PC-3 (cell line): ENCODE data around the gene ELK4. TPM values are rescaled to one million over a fixed set of nuclear protein-coding genes. Genes with fewer than 3 reads are reported as not detected.
A peak's percentile ranks its signal among the peaks of the same experiment; 100 is the strongest.

Source experiments
- ATAC-seq: fragments of 200-7000 bp; cut with Tn5 transposase; 2 replicates; pipeline ENCODE4 v1.9.1; 2020; ENCODE audit warnings: mild to moderate bottlenecking, moderate library complexity
- BruUV-seq: library from RNA; stranded (reverse); fragments of 400-500 nt; replicated peaks from 2 replicates; lab custom pipeline; 2021; lab: Mats Ljungman, UMichigan
- CTCF ChIA-PET: fragments of 300-600 bp; sonication (Branson Sonifier 250); formaldehyde crosslinking; loops from one replicate; lab custom pipeline; 2022; ENCODE audit warnings: antibody characterized with exemption; lab: Charles Lee
- POLR2A ChIA-PET: fragments of 300-600 bp; sonication (Branson Sonifier 250); formaldehyde crosslinking; loops from one replicate; lab custom pipeline; 2022; ENCODE audit warnings: antibody characterized with exemption; ENCODE audit not compliant: unreplicated experiment; lab: Charles Lee
- DNase-seq: peaks from one replicate; pipeline ENCODE4 v3.0.0-alpha.2; 2015
- H2AFZ ChIP-seq: fragments of 300-600 bp; sonication (generic); 2 replicates; pipeline ENCODE4 v1.6.0; 2016; ENCODE audit warnings: antibody characterized with exemption, low read length
- H3F3A ChIP-seq: fragments of 300-600 bp; sonication (generic); one replicate; pipeline ENCODE4 v1.6.0; 2017; ENCODE audit warnings: antibody characterized with exemption, low read length, control low read depth, mild to moderate bottlenecking; ENCODE audit not compliant: unreplicated experiment
- H3K27ac ChIP-seq: fragments of 300-600 bp; sonication (generic); 2 replicates; pipeline ENCODE4 v1.5.1; 2016; ENCODE audit warnings: mild to moderate bottlenecking, low read length
- H3K27me3 ChIP-seq: fragments of 300-600 bp; sonication (generic); 2 replicates; pipeline ENCODE4 v1.6.1; 2016; ENCODE audit warnings: low read length, mixed read lengths
- H3K36me3 ChIP-seq: fragments of 300-600 bp; sonication (generic); 2 replicates; pipeline ENCODE4 v1.6.1; 2016; ENCODE audit warnings: low read depth, mixed run types, low read length, mixed read lengths
- H3K4me1 ChIP-seq: fragments of 300-600 bp; sonication (generic); 2 replicates; pipeline ENCODE4 v1.5.1; 2016; ENCODE audit warnings: low read length; ENCODE audit not compliant: insufficient read depth
- H3K4me2 ChIP-seq: fragments of 300-600 bp; sonication (generic); 2 replicates; pipeline ENCODE4 v1.6.0; 2016; ENCODE audit warnings: low read length
- H3K4me3 ChIP-seq: fragments of 300-600 bp; sonication (generic); 2 replicates; pipeline ENCODE4 v1.5.1; 2016; ENCODE audit warnings: mild to moderate bottlenecking, low read length, mixed read lengths
- H3K79me2 ChIP-seq: fragments of 300-600 bp; sonication (generic); 2 replicates; pipeline ENCODE4 v1.6.1; 2017; ENCODE audit warnings: low read length, mixed read lengths
- H3K9ac ChIP-seq: fragments of 300-600 bp; sonication (generic); 2 replicates; pipeline ENCODE4 v1.6.0; 2016; ENCODE audit warnings: mild to moderate bottlenecking, low read length
- H3K9me2 ChIP-seq: fragments of 300-600 bp; sonication (generic); replicated peaks from 2 replicates; pipeline ENCODE4 v1.6.1; 2016; ENCODE audit warnings: mixed run types, low read length, mixed read lengths
- H3K9me3 ChIP-seq: fragments of 300-600 bp; sonication (generic); 2 replicates; pipeline ENCODE4 v1.6.1; 2016; ENCODE audit warnings: low read length, mixed read lengths
- H4K20me1 ChIP-seq: fragments of 300-600 bp; sonication (generic); 2 replicates; pipeline ENCODE4 v1.6.1; 2016; ENCODE audit warnings: low read length, mixed read lengths
- CTCF ChIP-seq: fragments of 300-600 bp; sonication (generic); conservative IDR thresholded peaks from 2 replicates; pipeline ENCODE4 v1.5.1; 2017; ENCODE audit warnings: antibody characterized with exemption, low read depth, mild to moderate bottlenecking, low read length
- EZH2 ChIP-seq: fragments of 300-600 bp; sonication (generic); IDR thresholded peaks from one replicate; pipeline ENCODE4 v1.6.1; 2017; ENCODE audit warnings: antibody characterized with exemption, mild to moderate bottlenecking, low read length; ENCODE audit not compliant: unreplicated experiment
- EZH2phosphoT487 ChIP-seq: fragments of 300-600 bp; sonication (generic); IDR thresholded peaks from 2 replicates; pipeline ENCODE4 v1.6.1; 2018; ENCODE audit warnings: mild to moderate bottlenecking, antibody characterized with exemption, low read length, borderline replicate concordance
- intact Hi-C: fragments of 100-400 bp; cut with micrococcal nuclease; formaldehyde crosslinking; loops from 2 replicates; pipeline ENCODE4 v1.9.0; 2023
- total RNA-seq: library from RNA; depleted of rRNA; stranded (reverse); fragments of >200 nt; gene quantifications from 2 replicates; pipeline ENCODE4 v1.2.3, GENCODE V29; 2014

Gene ELK4
- total RNA-seq, 1 experiment from 2014 or later: 16.3 TPM

- Histone ChIP-seq H3K9ac (no peak overlapping the region), H3K9me3 (no peaks in the 10 kb centered on the region), H3K36me3 (peaks cover 4% of the 10 kb centered on the region; the same call in 1 of the 2 replicates), H3K27ac (no peak overlapping the region), H2AFZ (no peak overlapping the region), H3K79me2 (peaks cover 65% of the 10 kb centered on the region), H4K20me1 (no peaks in the 10 kb centered on the region), H3F3A (no peaks in the 10 kb centered on the region), H3K27me3 (no peaks in the 10 kb centered on the region), H3K9me2 (no peaks in the 10 kb centered on the region), H3K4me3 (no peak overlapping the region), H3K4me1 (peaks cover 77% of the 10 kb centered on the region), H3K4me2 (no peak overlapping the region)
- TF ChIP-seq CTCF (no peak), EZH2 (no peak), EZH2phosphoT487 (no peak)
- ChIA-PET CTCF (interaction anchor here (0.9 to 1.4 kb wide), 2 partner anchors 10 to 44 kb away, joined by 4 to 10 read pairs; no protein-coding TSS in a partner anchor), POLR2A (no interaction called here)
- ATAC-seq: no peak
- no peak for DNase-seq
- no TSS peak for BruUV-seq
- intact Hi-C loops: no loop called here
Observed at GRCh38 chr1:205667909-205668643, 36.3 kb upstream of the ELK4 start.

GRCh38 chr1:205666372-205667166 lies 34.8 kb upstream of the ELK4 start:
- H3K4me3 ChIP-seq: no peak overlapping the region
- no peak for TF ChIP-seq CTCF
- TF ChIP-seq EZH2: no peak
- TF ChIP-seq EZH2phosphoT487: no peak
- peaks cover 66% of the 10 kb centered on the region for H3K4me1 ChIP-seq
- DNase-seq: no peak
- ATAC-seq: peak; percentile 7; the same call in 1 of the 2 replicates
- H3K27me3 ChIP-seq: no peaks in the 10 kb centered on the region
- H3K9ac ChIP-seq: no peak overlapping the region
- no peaks in the 10 kb centered on the region for H4K20me1 ChIP-seq
- BruUV-seq: no TSS peak
- H3K79me2 ChIP-seq: peaks cover 66% of the 10 kb centered on the region
- peaks cover 4% of the 10 kb centered on the region; the same call in 1 of the 2 replicates for H3K36me3 ChIP-seq
- no peak overlapping the region for H3K27ac ChIP-seq
- no peaks in the 10 kb centered on the region for H3F3A ChIP-seq
- H2AFZ ChIP-seq: no peak overlapping the region
- CTCF ChIA-PET: interaction anchor here (0.9 kb wide), 1 partner anchor 9 kb away, joined by 10 read pairs; no protein-coding TSS in a partner anchor
- H3K4me2 ChIP-seq: no peak overlapping the region
- no peaks in the 10 kb centered on the region for H3K9me3 ChIP-seq
- H3K9me2 ChIP-seq: no peaks in the 10 kb centered on the region
- intact Hi-C loops: no loop called here
- POLR2A ChIA-PET: no interaction called here
